Stimulated activated CD4-positive, alpha-beta T cell treated with anti-CD3 and anti-CD28 coated beads, Interleukin-15, amount 100 ng/mL, for 48 hours (primary cell): ENCODE measurements around the gene FBXL17.
"Not testable (repeated sequence)": the region's sequence is repeated elsewhere in the genome, so short reads cannot be mapped to it uniquely, and the experiment has no call there.

Experiments used
- DNase-seq, 2 donors: peaks; one replicate each; pipeline ENCODE4 v3.0.0-alpha.2; 2020; ENCODE audit warnings: low read depth in 2 of 2

The FBXL17 gene

DNA sequence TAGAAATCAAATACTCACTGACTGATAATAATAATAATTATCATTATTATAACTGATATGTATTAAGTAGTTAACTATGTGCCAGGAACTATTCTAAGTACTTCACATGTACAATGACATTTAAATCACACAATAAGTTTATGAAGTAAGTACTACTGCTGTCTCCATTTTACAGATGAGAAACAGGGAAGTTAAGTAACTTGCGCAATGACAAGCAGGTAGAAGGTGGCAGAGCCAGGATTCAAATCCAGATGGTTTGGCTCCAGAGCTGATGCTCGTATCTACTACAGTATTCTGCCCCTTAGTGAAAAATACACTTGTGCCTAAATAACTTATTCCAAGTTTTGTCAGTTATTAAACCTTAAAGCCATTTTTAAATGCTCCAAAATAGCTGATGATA, 217.3 kb downstream of the FBXL17 start:
- DNase-seq, result no peak

- not testable (repeated sequence) for DNase-seq
These were observed 229.0 kb downstream of the FBXL17 start for GRCh38 chr5:108152854-108153253.

- no peak for DNase-seq
These were observed 232.5 kb downstream of the FBXL17 start for GRCh38 chr5:108149369-108149768.

DNA sequence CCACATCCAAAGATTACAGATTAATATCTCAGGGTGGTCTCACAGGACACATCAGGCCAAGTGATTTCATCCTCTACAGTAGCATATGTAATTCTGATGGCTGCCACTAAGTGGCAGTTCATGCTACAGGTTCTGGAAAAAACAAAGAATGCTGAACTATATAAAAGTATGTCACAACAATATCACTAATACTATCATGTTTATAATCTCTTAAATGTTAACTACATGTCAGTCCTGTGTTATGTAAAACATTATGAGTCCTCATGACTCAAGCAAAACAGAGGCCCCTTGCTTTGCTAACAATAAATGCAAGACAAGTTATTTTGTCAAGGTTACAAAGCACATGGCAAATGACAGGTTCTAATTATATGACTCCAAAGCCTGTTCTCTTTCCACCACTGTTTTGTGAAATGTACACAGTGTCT, 233.2 kb downstream of the FBXL17 start:
- no peak for DNase-seq

GRCh38 chr5:108146222-108146621, 235.7 kb downstream of the FBXL17 start:
- no peak for DNase-seq

DNA sequence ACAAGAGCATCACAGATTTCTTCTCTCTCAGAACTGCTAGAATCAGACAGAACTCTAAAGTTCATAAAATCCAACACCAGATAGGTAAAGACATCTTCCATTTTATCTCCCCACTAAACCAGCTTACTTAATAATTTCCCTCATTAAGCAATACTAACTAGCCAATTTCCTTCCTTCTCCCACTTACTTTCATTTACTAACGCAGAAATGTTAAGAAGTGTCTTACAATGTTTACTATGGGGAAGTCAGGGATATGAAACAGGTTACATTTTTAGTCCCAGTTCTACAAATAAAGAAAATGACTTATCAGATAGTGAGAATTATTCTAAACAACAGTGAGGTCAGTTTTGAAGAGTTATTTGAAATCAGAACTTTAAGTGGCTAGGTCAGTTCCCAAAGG, 236.5 kb downstream of the FBXL17 start:
- no peak for DNase-seq

DNA sequence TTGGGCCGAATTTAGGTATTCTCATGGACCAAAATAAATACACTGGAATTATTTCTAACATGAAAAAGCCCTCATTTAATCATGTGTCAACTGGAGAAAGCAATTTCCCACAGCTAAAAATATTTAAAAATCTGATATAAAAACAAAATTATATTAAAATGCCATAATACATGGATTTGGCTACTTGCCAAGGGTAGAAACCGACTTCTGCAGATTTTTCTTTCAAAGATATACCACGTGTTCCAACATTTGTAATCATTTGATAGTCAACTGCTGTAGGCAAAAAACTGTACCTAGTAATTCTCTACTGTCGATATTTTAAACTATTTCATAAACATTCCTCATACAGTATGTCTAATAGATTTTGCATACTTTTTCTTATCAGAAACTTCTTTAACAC, 237.6 kb downstream of the FBXL17 start:
- no peak for DNase-seq

GRCh38 chr5:108143581-108143980, 238.3 kb downstream of the FBXL17 start:
- DNase-seq, result no peak

DNA sequence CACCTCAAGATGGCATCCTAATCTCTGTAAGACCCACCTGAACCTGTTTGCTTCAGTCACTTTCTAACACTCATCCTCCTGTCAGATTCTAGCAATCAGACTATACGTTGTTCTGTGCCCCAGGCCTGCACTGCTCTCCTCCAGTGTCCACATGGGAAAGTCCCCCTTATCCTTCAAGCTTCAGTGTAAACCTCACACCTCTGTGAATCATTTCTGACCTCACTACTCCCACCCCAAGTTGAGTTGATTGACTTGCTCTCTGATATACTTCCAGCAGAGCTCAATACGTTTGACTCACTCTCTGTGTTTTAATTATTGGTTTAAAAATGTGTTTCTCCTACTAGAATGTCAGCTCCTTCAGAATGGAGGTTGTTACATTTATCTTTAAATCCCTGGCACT, 240.2 kb downstream of the FBXL17 start:
- no peak for DNase-seq

DNA sequence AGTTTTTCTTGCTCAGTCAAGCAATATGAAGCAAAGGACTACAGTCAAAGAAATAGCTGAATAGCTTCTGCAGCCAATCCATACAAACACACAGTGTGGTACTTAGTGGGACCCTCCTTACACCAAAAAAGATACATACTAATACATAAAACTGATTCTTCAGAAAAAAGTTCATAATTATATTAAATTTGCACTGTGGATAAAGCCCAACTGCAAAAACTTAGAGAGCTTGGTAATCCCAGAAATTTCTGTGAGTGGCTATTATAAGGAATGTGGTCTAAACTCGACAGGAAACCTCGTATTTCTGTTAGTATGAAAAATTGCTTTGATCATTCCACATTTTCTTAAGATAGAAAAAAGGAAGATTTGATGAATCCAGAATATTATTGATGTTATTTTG, 245.4 kb downstream of the FBXL17 start:
- no peak for DNase-seq

- DNase-seq, result no peak
These were observed 252.8 kb downstream of the FBXL17 start for GRCh38 chr5:108129129-108129528.

DNA sequence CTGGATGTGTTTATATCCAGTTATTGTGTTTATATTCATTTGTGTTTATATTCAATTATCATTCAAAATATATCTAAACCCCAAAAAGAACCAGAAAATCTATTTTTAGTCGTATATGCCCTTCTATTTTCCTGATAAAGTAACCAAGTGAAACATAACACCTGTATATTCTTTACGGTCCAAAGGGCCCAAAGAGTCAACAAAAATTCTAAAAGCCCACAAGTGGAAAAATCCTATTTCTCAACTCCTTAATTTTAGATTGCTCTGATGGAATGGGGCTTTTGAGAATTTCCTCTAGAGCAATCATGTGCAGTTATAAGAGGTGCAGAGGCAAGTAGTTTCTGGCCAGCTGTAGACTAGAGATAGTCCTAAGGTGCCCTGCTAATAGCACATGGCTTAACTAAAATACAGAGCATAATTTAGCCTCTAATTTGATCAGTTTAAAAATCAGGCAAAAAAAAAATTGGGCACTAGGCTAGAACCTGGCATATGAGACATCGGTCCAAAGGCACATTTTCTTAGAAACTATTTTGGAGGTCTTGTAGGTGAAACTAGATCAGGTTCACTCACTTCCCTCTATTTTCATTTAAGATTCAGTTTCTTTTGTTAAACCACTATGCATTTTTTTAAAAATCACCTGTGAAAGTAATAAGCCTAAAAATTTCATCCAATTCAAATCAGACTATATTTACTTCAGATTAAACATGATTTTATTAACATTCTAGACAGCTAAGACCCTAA, 256.0 kb downstream of the FBXL17 start:
- DNase-seq, result no peak

DNA sequence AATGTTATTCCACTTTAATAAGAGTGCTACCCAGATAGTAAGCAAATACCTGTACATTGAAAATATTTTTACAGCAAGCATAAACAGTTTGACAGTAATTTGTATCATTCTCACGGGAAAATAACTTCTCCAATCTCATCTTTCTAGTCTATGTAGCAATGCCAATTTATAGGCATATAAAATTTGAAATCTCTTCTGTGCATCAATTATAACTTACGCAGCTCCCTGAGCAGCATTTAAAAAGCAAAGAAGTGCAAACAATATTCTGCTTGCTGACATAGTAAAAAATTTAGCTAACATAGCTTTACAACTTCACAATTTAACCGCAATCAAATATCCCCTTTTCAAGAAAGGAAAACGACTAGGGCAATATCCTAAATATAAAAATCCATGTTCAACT, 257.3 kb downstream of the FBXL17 start:
- DNase-seq, result no peak

DNA sequence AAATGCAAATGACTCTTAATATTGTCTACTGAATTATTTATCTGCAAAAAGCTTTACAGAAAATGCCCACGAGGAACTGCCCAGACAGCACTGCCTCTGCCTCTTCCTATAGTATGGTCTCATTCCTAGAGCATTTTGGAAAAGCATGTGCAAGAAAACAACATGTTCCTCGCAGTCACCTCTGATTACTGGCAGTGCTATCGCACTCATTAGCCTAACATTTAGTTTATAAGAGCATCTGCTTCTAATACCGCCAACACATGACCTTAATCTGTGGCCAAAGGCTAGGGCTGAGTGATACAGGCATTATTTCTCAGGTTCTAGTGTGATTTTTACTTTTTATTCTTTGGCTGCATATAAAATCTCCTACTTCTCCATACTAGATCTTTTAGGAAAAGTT, 259.2 kb downstream of the FBXL17 start:
- DNase-seq, result no peak

DNA sequence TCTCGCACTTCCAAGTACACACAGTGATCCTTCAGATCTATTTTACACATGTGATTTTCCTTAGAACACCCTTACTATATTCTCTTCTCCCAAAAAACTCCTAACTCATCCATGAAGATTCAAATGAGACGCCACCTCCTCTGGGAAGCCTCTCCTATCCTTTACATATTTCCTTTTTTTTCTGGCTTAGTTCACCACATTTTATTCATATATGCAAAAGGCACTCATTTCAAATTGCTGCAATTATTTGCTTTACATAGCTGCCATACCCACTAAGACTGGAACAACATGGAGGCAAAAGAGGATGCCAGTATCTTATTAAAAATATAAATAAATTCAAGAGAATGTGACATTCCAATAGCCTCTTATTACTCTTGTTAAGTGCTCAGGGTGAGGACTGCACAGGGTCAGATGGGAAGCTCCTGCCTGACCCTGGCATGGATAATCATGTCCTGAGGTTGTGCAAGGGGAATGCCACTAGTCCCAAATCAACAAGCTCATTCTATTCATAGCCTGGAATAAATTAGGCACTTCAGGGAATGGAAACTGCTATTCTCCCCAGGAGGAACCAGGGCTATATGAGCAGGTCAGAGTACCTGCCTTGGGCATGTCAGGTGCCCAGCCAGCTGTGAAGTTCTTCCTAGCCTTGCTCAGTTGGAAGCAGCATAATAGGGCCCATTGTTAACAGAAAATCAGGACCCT, 262.9 kb downstream of the FBXL17 start:
- no peak for DNase-seq

GRCh38 chr5:108115673-108116072, 266.2 kb downstream of the FBXL17 start:
- no peak for DNase-seq

GRCh38 chr5:108113950-108114349, 267.9 kb downstream of the FBXL17 start:
- DNase-seq, result no peak

- DNase-seq, result no peak
These were observed 270.2 kb downstream of the FBXL17 start for GRCh38 chr5:108111736-108112135.

DNA sequence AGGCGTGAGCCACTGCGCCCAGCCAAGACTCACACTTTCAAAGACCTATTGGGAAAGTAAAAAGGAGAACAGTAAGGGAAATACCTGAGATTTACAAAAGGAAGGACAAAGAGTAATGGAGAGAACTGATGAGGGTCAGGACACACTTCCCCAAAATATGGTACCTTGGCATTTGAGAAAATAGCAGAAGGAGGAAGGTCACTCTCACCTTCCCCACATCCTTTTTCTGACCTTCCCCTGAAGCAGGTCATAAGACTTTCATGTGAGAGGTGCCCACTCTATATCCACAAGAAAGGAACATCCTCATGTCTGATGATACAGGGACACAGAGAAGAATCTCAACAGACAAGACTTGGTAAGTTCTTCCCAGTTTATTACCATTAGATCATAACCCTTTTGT, 272.8 kb downstream of the FBXL17 start:
- no peak for DNase-seq

DNA sequence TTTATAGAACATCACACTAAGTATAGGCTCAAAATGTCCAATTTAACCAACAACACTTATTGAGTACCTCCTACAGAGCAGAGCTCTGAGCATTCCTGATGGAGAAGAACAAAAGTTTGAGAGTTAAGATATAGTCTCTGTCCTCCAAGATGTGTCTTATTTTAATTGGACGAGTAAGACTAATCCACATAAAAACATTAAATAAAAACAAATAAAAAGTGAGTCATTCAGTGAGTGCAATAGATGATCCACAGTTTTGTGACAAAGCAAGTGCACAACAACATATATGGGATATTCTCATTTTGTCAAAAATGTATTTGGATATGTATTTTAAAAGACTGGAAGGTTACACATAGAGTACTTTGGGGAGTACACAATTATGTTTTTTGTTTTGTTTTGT, 277.4 kb downstream of the FBXL17 start:
- no peak for DNase-seq

GRCh38 chr5:108102463-108102862, 279.4 kb downstream of the FBXL17 start:
- no peak for DNase-seq

DNA sequence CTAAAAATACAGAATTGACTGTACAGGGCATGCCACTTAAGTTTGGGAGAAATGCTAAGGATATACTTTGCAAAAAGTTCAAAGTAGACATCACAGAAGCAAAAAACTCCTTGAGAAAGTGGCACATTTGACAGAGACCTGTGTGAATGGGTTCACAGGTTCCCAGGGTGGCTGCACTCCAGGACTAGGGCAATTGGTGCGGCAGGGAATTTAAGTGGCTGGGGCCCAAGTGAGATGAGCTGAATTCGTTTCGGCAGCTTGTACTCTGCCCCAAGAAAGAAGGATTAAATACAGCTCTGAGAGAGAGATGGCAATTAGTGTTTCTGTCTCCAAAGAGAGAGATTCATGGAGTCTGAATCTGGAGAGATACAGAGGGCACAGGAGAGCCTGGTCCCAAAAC, 280.1 kb downstream of the FBXL17 start:
- DNase-seq, result no peak

DNA sequence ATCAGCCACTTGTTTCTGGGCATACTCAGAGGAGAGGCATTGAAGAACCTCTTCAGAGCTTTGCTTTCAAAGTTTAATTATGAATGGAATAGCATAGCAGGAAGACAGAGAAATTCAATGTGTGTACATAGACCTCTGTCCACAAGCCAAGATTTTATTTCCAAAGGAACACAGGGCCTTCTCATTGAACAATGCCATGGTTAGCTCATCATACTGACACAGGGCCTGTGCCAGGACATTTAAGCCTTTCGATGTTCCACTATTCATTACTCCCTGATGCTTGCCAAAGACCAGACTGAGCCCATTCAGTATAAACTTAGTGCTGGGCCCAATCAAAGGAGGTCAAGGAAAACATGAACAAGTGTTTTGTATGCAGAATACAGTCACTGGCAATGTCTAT, 280.8 kb downstream of the FBXL17 start:
- no peak for DNase-seq

GRCh38 chr5:108094800-108095199, 287.1 kb downstream of the FBXL17 start:
- DNase-seq, result no peak
